Kidney epithelial cell (primary cell): ENCODE results near the gene SMPD2. TPM values are rescaled to one million over a fixed set of nuclear protein-coding genes. Genes with fewer than 3 reads are reported as not detected.
A peak's percentile ranks its signal among the peaks of the same experiment; 100 is the strongest.

Source experiments
- DNase-seq: peaks from one replicate; pipeline ENCODE4 v3.0.0-alpha.2; 2010; ENCODE audit warnings: low read depth
- H3K27me3 ChIP-seq: 2 replicates; pipeline ENCODE4 v1.6.0; 2011; ENCODE audit warnings: low read length; ENCODE audit not compliant: control insufficient read depth, insufficient read depth
- H3K36me3 ChIP-seq: 2 replicates; pipeline ENCODE4 v1.5.1; 2011; ENCODE audit warnings: low read length; ENCODE audit not compliant: control insufficient read depth, insufficient read depth
- H3K4me3 ChIP-seq: 2 replicates; pipeline ENCODE4 v1.5.1; 2011; ENCODE audit warnings: low read depth, mild to moderate bottlenecking, control low read depth, low read length
- CTCF ChIP-seq: IDR thresholded peaks from 2 replicates; pipeline ENCODE4 v1.5.1; 2011; ENCODE audit warnings: mild to moderate bottlenecking, moderate library complexity, low read length, control low read depth, inconsistent platforms; ENCODE audit not compliant: insufficient read depth, poor library complexity, severe bottlenecking
- total RNA-seq: library from RNA; depleted of rRNA; stranded (reverse); fragments of >200 nt; gene quantifications from 2 replicates; pipeline ENCODE4 v1.2.3, GENCODE V29; 2015

SMPD2 gene
- total RNA-seq, 1 donor from 2014 or later: 17.0 TPM

GRCh38 chr6:109451376-109451775, 10.9 kb downstream of the SMPD2 start:
- no peak overlapping the region for H3K4me3 ChIP-seq
- TF ChIP-seq CTCF: no peak
- peaks cover 3% of the 10 kb centered on the region for H3K36me3 ChIP-seq
- no peak for DNase-seq
- H3K27me3 ChIP-seq: no peaks in the 10 kb centered on the region

GRCh38 chr6:109452181-109452580, 11.7 kb downstream of the SMPD2 start:
- Histone ChIP-seq H3K36me3 (peaks cover 3% of the 10 kb centered on the region), H3K4me3 (no peak overlapping the region), H3K27me3 (no peaks in the 10 kb centered on the region)
- no peak for DNase-seq
- TF ChIP-seq CTCF: no peak

DNA sequence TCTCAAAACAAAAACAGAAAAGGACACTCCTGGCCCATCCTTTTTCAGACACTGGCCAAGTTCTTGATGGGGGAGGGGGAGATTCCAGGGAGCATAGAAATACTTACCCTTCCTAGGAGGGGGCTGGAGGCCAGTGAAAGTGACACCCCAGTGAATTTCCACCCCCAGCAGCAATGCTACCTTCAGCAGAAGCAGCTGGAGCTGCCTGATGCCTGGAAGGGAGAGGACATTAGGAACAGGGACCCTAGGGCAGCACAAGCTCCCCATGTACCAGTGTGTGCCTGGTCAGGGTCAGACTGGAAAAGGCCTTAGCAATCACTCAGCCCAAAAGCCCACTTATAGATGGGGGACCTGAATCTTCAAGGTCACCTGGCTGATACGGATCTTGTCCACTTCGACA, 12.6 kb downstream of the SMPD2 start:
- DNase-seq: no peak
- H3K27me3 ChIP-seq: no peaks in the 10 kb centered on the region
- H3K36me3 ChIP-seq: peaks cover 3% of the 10 kb centered on the region
- TF ChIP-seq CTCF: no peak
- no peak overlapping the region for H3K4me3 ChIP-seq

GRCh38 chr6:109453594-109454495, 13.3 kb downstream of the SMPD2 start:
- no peak for TF ChIP-seq CTCF
- Histone ChIP-seq H3K4me3 (no peak overlapping the region), H3K27me3 (no peaks in the 10 kb centered on the region), H3K36me3 (peaks cover 3% of the 10 kb centered on the region)
- DNase-seq: no peak

- H3K4me3 ChIP-seq: peak overlapping the region; percentile 76
- TF ChIP-seq CTCF: no peak
- no peaks in the 10 kb centered on the region for H3K27me3 ChIP-seq
- DNase-seq: no peak
- peaks cover 3% of the 10 kb centered on the region for H3K36me3 ChIP-seq
Observed at GRCh38 chr6:109454496-109455436, 14.2 kb downstream of the SMPD2 start.
